GM12878 (cell line): ENCODE data around the gene PROB1. TPM values are rescaled to one million over a fixed set of nuclear protein-coding genes. Genes with fewer than 3 reads are reported as not detected.
"Not testable (repeated sequence)": the region's sequence is repeated elsewhere in the genome, so short reads cannot be mapped to it uniquely, and the experiment has no call there.

Experiments used
- ATAC-seq: fragments of 200-7000 bp; cut with Tn5 transposase; 3 replicates; pipeline ENCODE4 v1.9.1; 2020; ENCODE audit warnings: mild to moderate bottlenecking, moderate library complexity
- BruUV-seq: library from RNA; stranded (reverse); fragments of 400-500 nt; replicated peaks from 2 replicates; lab custom pipeline; 2021; lab: Mats Ljungman, UMichigan
- CTCF ChIA-PET: fragments of 300-600 bp; sonication (Branson Sonifier 250); formaldehyde crosslinking; extraction: SDS; loops from one replicate; lab custom pipeline; 2021; ENCODE audit warnings: inconsistent platforms; lab: Yijun Ruan, JAX
- POLR2A ChIA-PET: fragments of 350-600 bp; formaldehyde crosslinking; extraction: SDS; loops from one replicate; lab custom pipeline; 2021; ENCODE audit warnings: inconsistent platforms; lab: Charles Lee
- RAD21 ChIA-PET: fragments of 300-600 bp; sonication (Branson Sonifier 250); formaldehyde crosslinking; loops from one replicate; lab custom pipeline; 2023; ENCODE audit warnings: antibody characterized with exemption; ENCODE audit not compliant: unreplicated experiment; lab: Charles Lee
- SMC1A ChIA-PET: fragments of 300-600 bp; sonication (Branson Sonifier 250); formaldehyde crosslinking; loops from one replicate; lab custom pipeline; 2023; ENCODE audit not compliant: unreplicated experiment, uncharacterized antibody; lab: Charles Lee
- DNase-seq: peaks from one replicate; pipeline ENCODE4 v3.0.0-alpha.2; 2011; ENCODE audit warnings: low read depth, low spot score
- FAIRE-seq: peaks from 3 replicates; lab custom pipeline; 2011; peaks lifted over from hg19 to GRCh38; lab: Jason Lieb, UNC
- H2AFZ ChIP-seq: 2 replicates; pipeline ENCODE4 v1.6.0; 2011; ENCODE audit warnings: low read depth, low read length, control low read depth; ENCODE audit not compliant: control insufficient read depth
- H3K27ac ChIP-seq: 2 replicates; pipeline ENCODE4 v1.5.1; 2011; ENCODE audit warnings: control low read depth; ENCODE audit not compliant: control insufficient read depth, insufficient read depth
- H3K27me3 ChIP-seq, 2 experiments: replicated peaks in 1 of 2; 2 replicates each; pipeline versions ENCODE4 v1.6.0 to v1.6.1; 2011; ENCODE audit warnings: low read length in 1 of 2; ENCODE audit not compliant: control insufficient read depth in 2 of 2, insufficient read depth in 2 of 2
- H3K36me3 ChIP-seq, 2 experiments: 2 replicates each; pipeline ENCODE4 v1.5.1; 2011; ENCODE audit warnings: low read length in 1 of 2; ENCODE audit not compliant: control insufficient read depth in 2 of 2, insufficient read depth in 2 of 2
- H3K4me1 ChIP-seq: 2 replicates; pipeline ENCODE4 v1.6.1; 2011; ENCODE audit warnings: mild to moderate bottlenecking, low read length, moderate library complexity, mixed read lengths; ENCODE audit not compliant: control insufficient read depth, insufficient read depth
- H3K4me2 ChIP-seq: 2 replicates; pipeline ENCODE4 v1.6.0; 2011; ENCODE audit warnings: control low read depth; ENCODE audit not compliant: control insufficient read depth, insufficient read depth
- H3K4me3 ChIP-seq: fragments of 200-600 bp; sonication (generic); 2 replicates; pipeline ENCODE4 v1.5.1; 2016
- H3K79me2 ChIP-seq: 2 replicates; pipeline ENCODE4 v1.6.0; 2011; ENCODE audit warnings: low read length; ENCODE audit not compliant: control insufficient read depth, insufficient read depth
- H3K9ac ChIP-seq: 2 replicates; pipeline ENCODE4 v1.8.0; 2011; ENCODE audit warnings: low read length, control low read depth, mixed read lengths; ENCODE audit not compliant: control insufficient read depth, insufficient read depth
- H3K9me3 ChIP-seq: replicated peaks from 3 replicates; pipeline ENCODE4 v1.5.1; 2011; ENCODE audit warnings: mild to moderate bottlenecking, low read length; ENCODE audit not compliant: control insufficient read depth, insufficient read depth
- H4K20me1 ChIP-seq: 2 replicates; pipeline ENCODE4 v1.6.0; 2011; ENCODE audit not compliant: control insufficient read depth, insufficient read depth
- CREB1 ChIP-seq: IDR thresholded peaks from 2 replicates; pipeline ENCODE4 v1.6.1; 2012; ENCODE audit warnings: low read depth, mild to moderate bottlenecking, inconsistent platforms
- HCFC1 ChIP-seq: fragments of 150-350 bp; IDR thresholded peaks from 2 replicates; pipeline ENCODE4 v1.6.1; 2014; ENCODE audit warnings: low read length
- SIX5 ChIP-seq: IDR thresholded peaks from 2 replicates; pipeline ENCODE4 v1.6.1; 2011; ENCODE audit warnings: mild to moderate bottlenecking, low read depth, low read length, moderate library complexity; ENCODE audit not compliant: severe bottlenecking
- WGBS: methylation state at CpG from one replicate; pipeline ENCODE4 v1.1.6; 2016; ENCODE audit warnings: low lambda C conversion rate; ENCODE audit not compliant: insufficient replicate concordance, insufficient coverage; ENCODE audit errors: missing lambda C conversion rate; 5-methylcytosine and 5-hydroxymethylcytosine counted together
- in situ Hi-C: fragments of 300-500 bp; cut with MboI; formaldehyde crosslinking; loops from 9 replicates; pipeline ENCODE4 v1.14.3; 2018; ENCODE audit warnings: mixed read lengths
- intact Hi-C: fragments of 100-400 bp; cut with micrococcal nuclease; formaldehyde crosslinking; loops from one replicate; pipeline ENCODE4 v1.14.2; 2022; ENCODE audit not compliant: unreplicated experiment
- polyA plus RNA-seq, 11 experiments: library from polyadenylated mRNA; depleted of rRNA in 4 of 11; unstranded in 6 of 11; stranded (reverse) in 5 of 11; fragments of >200 nt; fragmentation: Nextera tagmentation in 4 of 11; fragmentation: Illumina TruSeq in 1 of 11; extraction: Ambion mirVana in 4 of 11; extraction: Trizol in 1 of 11; gene quantifications; 1 replicate in 1 of 11; 2 replicates in 10 of 11; pipeline versions ENCODE4 v1.2.1 to v1.2.3, GENCODE V29; 2011 to 2016; ENCODE audit warnings: inconsistent platforms in 2 of 11, missing spikeins in 2 of 11, low read depth in 1 of 11
- total RNA-seq, 4 experiments: library from RNA; depleted of rRNA in 3 of 4; stranded (reverse); fragments of >200 nt in 3 of 4; fragmentation: Illumina TruSeq in 1 of 4; extraction: Trizol in 1 of 4; gene quantifications; 2 replicates each; pipeline versions ENCODE4 v1.2.1 to v1.2.3, GENCODE V29; 2013 to 2021
- TF ChIP-seq, protein P1 (sequence below): fragments of 150-350 bp; IDR thresholded peaks from 2 replicates; pipeline ENCODE4 v1.6.1; 2016; ENCODE audit warnings: low read depth, low read length
- TF ChIP-seq, protein P2 (sequence below): fragments of 450-650 bp; IDR thresholded peaks from 2 replicates; pipeline ENCODE4 v1.6.1; 2017; ENCODE audit warnings: low read depth, mild to moderate bottlenecking, moderate library complexity
- TF ChIP-seq, protein P3 (sequence below): fragments of 450-650 bp; IDR thresholded peaks from 2 replicates; pipeline ENCODE4 v1.6.1; 2018; ENCODE audit warnings: borderline replicate concordance, mild to moderate bottlenecking; ENCODE audit not compliant: partially characterized antibody

Gene PROB1
- total and polyA plus RNA-seq, 10 of the 15 experiments (the other 5 are each of a cell fraction or from before 2014, with no cell fraction given) = 0.14 to 8.1 (median 2.9) TPM

DNA sequence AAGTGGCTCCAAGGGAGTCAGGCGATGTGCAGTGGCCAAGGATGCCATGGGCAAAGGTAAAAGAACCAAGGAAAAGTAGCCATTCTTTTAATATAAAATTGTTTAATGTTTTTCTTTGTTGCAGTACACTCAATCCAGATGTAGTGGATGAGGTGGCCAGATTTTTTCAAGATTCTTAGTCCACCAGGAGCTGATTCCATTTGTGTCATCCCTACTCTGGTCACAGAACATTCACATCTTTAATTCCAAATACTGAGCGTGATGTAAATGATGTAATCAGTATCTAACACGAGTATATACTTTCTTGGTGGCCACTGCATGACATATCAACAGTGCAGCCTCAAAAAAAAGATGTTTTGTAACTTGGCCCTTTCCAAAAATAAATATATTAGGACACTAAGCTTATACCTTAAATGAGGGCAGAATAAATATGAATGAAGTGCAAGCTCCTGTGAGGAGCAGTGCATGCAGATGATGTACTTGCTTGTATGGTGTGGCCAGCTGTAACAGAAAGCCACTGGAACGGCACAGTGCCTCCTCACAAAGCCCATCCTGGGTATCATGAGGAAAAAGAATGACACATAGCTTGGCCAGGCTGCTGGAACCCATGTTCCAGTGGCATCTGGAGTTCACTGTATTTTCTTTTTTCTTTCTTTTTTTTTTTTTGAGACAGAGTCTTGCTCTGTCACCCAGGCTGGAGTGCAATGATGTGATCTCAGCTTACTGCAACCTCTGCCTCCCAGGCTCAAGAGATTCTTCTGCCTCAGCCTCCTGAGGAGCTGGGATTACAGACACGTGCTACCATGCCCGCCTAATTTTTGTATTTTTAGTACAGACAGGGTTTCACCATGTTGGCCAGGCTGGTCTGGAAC, 15.5 kb upstream of the PROB1 start (continued):
- TF ChIP-seq, protein P1, sequence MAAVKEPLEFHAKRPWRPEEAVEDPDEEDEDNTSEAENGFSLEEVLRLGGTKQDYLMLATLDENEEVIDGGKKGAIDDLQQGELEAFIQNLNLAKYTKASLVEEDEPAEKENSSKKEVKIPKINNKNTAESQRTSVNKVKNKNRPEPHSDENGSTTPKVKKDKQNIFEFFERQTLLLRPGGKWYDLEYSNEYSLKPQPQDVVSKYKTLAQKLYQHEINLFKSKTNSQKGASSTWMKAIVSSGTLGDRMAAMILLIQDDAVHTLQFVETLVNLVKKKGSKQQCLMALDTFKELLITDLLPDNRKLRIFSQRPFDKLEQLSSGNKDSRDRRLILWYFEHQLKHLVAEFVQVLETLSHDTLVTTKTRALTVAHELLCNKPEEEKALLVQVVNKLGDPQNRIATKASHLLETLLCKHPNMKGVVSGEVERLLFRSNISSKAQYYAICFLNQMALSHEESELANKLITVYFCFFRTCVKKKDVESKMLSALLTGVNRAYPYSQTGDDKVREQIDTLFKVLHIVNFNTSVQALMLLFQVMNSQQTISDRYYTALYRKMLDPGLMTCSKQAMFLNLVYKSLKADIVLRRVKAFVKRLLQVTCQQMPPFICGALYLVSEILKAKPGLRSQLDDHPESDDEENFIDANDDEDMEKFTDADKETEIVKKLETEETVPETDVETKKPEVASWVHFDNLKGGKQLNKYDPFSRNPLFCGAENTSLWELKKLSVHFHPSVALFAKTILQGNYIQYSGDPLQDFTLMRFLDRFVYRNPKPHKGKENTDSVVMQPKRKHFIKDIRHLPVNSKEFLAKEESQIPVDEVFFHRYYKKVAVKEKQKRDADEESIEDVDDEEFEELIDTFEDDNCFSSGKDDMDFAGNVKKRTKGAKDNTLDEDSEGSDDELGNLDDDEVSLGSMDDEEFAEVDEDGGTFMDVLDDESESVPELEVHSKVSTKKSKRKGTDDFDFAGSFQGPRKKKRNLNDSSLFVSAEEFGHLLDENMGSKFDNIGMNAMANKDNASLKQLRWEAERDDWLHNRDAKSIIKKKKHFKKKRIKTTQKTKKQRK = no peak
- TF ChIP-seq, protein P2, sequence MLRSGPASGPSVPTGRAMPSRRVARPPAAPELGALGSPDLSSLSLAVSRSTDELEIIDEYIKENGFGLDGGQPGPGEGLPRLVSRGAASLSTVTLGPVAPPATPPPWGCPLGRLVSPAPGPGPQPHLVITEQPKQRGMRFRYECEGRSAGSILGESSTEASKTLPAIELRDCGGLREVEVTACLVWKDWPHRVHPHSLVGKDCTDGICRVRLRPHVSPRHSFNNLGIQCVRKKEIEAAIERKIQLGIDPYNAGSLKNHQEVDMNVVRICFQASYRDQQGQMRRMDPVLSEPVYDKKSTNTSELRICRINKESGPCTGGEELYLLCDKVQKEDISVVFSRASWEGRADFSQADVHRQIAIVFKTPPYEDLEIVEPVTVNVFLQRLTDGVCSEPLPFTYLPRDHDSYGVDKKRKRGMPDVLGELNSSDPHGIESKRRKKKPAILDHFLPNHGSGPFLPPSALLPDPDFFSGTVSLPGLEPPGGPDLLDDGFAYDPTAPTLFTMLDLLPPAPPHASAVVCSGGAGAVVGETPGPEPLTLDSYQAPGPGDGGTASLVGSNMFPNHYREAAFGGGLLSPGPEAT = no peak
- TF ChIP-seq CREB1 = no peak
- no peak for TF ChIP-seq SIX5
- TF ChIP-seq, protein P3, sequence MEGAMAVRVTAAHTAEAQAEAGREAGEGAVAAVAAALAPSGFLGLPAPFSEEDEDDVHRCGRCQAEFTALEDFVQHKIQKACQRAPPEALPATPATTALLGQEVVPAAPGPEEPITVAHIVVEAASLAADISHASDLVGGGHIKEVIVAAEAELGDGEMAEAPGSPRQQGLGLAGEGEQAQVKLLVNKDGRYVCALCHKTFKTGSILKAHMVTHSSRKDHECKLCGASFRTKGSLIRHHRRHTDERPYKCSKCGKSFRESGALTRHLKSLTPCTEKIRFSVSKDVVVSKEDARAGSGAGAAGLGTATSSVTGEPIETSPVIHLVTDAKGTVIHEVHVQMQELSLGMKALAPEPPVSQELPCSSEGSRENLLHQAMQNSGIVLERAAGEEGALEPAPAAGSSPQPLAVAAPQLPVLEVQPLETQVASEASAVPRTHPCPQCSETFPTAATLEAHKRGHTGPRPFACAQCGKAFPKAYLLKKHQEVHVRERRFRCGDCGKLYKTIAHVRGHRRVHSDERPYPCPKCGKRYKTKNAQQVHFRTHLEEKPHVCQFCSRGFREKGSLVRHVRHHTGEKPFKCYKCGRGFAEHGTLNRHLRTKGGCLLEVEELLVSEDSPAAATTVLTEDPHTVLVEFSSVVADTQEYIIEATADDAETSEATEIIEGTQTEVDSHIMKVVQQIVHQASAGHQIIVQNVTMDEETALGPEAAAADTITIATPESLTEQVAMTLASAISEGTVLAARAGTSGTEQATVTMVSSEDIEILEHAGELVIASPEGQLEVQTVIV = no peak
- TF ChIP-seq HCFC1 = no peak

DNA sequence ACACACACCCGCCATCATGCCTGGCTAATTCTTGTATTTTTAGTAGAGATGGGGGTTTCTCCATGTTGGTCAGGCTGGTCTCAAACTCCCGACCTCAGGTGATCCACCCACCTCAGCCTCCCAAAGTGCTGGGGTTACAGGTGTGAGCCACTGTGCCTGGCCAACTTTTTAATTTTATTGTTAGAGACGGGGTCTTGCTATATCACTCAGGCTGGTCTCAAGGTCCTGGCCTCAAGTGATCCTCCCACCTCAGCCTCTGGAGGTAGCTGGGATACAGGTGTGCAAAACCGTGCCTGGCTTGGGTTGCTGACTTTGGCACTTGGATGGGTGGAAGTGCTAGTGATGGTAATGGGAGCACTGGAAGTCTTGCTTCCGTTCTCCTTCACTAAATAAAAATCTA, 14.2 kb upstream of the PROB1 start:
- H3K36me3 ChIP-seq, intact Hi-C loops, H3K27me3 ChIP-seq, H3K9me3 ChIP-seq, H3K4me2 ChIP-seq, in situ Hi-C loops, ATAC-seq, DNase-seq, H3K79me2 ChIP-seq, BruUV-seq, H2AFZ ChIP-seq, FAIRE-seq, H4K20me1 ChIP-seq, H3K4me3 ChIP-seq, H3K27ac ChIP-seq, H3K9ac ChIP-seq: not testable (repeated sequence)
- ChIA-PET POLR2A (interaction anchor here (0.6 to 2.8 kb wide), 2 partner anchors 11 to 189 kb away, joined by 4 to 7 read pairs; no protein-coding TSS in a partner anchor), RAD21 (interaction anchor here (1.2 kb wide), 2 partner anchors 12 to 15 kb away, joined by 3 to 6 read pairs; no protein-coding TSS in a partner anchor), CTCF (interaction anchor here (1.3 to 3.8 kb wide), 4 partner anchors 11 to 103 kb away, joined by 6 to 39 read pairs (median 12); no protein-coding TSS in a partner anchor), SMC1A (interaction anchor here (0.7 to 2.7 kb wide), 5 partner anchors 9 to 137 kb away, joined by 3 to 11 read pairs (median 3); no protein-coding TSS in a partner anchor)
- peaks cover 20% of the 10 kb centered on the region for H3K4me1 ChIP-seq
- WGBS = 64% methylated on average over 5 of the region's 5 CpGs
